Dedifferentiated amniotic fluid mesenchymal stem cell (primary cell): ENCODE measurements around the gene MROH2A.
A peak's percentile ranks its signal among the peaks of the same experiment; 100 is the strongest.

Source experiments
- DNase-seq: peaks from one replicate; pipeline ENCODE4 v3.0.0-alpha.2; 2016; ENCODE audit errors: extremely low spot score

Gene MROH2A

GRCh38 chr2:233819884-233820773 is 42.0 kb downstream of the MROH2A start:
- no peak for DNase-seq

DNA sequence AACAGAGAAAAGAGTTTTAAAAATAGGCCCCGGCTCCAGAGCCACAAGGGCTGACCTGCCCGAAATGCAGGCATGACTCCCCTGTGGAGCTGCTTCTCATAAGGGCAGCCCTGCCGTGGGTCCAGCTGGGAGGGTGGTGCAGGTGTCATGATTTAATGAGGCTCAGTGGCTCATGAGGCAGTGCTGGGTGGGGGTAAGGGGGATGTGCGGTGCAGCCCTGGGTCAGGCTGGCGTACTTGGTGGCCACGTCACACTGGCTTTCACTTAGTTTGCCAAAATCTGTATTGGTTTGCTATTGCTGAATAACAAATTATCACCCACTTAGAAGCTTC is 42.6 kb downstream of the MROH2A start:
- DNase-seq = no peak

DNA sequence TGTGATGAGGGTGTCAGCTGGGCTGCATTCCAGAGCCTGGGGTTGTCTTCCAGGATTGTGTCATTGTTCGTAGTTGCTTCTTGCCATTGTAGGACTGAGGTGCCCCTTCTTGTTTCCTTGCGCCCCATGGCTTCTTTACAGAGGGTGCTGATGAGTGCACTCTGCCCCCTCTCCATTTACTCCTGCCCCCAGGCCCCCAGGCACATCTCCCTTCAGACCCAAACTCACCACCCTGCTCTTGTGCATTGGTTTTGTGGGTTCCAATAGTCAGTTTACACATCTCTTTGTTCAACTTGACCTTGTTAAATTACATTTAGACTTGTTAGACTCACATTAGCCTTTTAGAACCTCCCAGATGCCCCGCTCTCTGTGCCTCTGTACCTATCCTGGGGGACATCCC is 43.1 kb downstream of the MROH2A start:
- DNase-seq = no peak

DNA sequence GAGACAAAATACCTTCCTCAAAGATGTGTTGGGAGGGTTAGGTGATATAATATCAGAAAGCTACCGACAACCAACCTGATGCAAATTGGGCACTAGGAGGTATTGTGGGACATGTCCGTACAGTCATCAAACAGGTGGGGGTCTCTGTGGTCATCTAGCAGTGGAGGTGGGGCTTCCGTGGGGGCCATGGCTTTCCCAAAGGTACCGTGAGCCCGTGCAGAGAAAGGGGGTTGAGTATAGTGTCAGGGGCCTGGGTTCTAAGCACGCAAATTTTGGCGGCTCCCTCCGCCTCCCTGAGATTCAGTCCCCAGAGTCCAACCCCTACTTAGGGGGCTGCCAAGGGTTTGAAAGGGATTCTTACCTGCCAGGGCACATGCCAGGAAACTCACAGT is 43.6 kb downstream of the MROH2A start:
- DNase-seq = no peak

- DNase-seq = no peak
These were observed 44.1 kb downstream of the MROH2A start for GRCh38 chr2:233822101-233822771.

DNA sequence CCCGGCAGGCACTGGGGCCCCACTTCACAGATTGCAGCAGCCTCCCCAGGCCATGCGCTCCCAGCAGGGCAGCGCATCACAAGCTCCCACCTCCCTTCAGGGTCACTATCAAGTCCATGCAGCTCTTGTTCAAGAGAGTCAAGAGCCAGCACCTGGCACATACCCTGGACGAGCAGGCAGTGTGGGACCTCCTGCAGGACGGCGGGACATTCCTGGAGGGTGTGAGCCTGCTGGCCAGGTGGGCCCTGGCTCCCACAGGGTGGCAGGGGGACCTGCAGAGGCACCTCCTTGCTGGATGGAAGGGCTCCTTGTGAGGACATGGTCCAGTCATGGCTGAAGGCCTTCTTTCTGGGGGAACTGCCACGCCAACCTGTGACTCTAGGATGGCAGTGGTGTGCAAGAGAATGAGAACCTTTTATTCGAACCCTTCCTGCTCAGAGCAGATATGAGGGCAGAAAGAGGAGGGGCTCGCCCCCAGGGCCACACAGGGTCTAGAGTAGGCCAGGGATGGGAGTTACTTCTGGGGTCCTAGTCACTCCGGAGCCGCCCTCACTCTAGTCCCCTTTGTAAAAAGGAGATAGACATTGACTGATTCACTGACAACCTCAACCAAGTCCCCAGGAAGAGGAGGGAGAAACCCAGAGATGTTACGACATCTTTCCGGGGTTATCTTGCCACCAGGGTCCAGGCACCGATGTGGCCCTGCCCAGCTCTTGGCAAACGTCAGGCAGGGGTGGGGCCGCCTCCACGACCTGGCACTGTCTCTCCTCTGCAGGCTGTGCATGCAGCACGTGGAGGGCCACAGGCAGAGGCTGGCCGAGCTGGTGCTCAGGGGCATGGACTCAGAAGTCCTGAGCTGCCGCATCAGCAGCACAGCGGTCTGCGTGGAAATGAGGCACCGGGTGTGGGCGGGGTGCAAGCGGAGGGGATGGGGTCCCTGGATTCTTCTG is 44.9 kb downstream of the MROH2A start:
- DNase-seq = no peak

GRCh38 chr2:233823731-233824121 is 45.6 kb downstream of the MROH2A start:
- no peak for DNase-seq

- DNase-seq = no peak
These were observed 46.2 kb downstream of the MROH2A start for GRCh38 chr2:233824373-233824772.

DNA sequence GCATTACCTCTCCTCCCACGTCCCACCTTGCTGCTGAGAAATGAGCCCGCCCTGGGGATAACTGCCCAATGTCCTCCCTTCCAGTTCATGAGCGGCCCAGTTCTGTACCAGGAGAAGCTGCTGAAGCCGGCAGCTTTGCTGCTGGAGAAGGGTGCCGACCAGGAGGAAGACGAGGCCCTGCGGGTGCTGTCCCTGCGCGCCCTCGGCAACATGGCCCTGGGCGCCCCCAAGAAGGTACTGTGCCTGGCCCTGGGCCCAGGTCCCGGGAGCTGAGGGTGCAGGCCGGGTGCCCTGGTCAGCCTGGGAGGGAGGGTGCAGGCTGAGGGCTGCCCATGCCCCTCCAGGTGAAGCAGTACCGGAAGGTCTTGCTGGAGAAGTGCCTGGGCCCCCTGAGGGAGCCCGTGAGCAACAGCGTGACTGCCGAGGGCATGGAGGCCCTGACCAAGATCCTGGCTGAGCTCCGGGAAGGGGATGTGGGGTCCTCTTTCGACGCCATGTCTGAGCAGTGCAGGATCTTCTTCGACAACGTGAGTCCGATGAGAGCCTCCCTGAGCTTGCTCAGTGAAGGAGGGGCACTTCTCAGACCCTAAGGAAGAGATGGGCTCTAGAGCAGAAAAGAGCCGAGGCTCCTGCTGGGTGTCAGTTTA is 50.5 kb downstream of the MROH2A start:
- no peak for DNase-seq

GRCh38 chr2:233829193-233830110 is 51.3 kb downstream of the MROH2A start:
- no peak for DNase-seq

DNA sequence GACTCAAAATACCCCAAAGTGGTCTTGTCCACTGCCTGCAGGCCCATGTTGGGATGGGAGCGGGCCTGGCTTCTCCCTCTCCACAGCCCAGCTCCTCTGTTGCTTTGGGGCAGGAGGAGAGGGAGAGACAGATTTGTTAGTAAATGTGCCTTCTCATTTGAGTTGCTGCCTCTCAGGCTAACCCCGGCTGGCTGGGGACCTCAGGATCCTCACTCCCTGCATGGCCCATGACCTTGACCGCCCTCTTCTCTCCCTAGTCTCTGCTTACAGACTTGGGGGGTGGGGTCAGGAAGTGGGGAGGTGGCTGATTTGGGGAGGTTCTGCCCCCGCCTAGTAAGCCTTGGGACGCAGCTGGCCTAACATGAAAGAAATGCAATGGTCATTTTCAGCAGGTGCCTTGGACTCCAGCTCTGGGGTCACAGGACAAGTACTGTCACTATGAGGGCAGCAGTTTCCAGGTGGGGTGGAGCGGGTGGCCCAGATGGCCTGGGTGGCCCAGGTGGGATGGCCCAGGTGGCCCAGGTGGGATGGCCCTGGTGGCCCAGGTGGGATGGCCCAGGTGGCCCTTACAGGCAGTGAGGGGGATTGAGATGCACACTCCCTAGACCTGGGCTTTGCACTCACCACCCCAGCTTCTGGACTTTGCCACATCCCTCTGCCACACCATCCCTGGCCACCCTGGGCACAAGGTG is 52.1 kb downstream of the MROH2A start:
- no peak for DNase-seq

DNA sequence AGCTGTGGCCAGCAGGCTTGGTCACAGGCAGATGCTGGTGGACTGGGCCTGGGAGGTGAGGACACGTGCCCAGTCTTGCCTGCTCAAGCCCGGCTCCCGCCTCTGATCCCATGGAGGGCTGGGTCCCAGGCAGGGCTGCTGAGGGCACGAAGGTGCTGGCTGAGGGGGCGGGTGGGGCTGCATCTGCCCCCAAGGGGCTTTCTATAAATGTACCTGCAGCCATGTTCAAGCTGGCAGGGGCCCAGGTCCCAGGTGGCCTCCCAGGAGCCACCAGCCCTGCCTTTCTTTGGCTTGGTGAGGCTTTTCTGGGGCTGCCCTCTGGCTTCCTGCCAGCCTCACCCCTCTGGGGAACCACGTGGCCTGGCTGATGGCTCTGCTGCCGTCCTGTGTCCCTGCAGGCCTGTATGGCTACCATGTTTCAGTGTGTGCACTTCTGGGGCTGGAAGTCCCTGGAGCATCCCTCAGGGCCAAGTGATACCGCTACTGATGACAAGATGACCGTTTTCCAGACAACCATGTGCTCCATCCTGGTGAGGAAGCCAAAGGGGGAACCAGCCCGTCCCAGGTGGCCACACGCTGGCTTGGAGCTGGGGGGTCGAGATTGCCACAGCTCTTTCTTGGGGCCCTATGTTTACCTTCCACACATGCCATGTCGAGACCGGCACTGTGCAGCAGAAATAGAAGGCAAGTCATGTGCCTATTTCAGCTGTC is 53.0 kb downstream of the MROH2A start:
- no peak for DNase-seq

- no peak for DNase-seq
These were observed 53.7 kb downstream of the MROH2A start for GRCh38 chr2:233831861-233832260.

DNA sequence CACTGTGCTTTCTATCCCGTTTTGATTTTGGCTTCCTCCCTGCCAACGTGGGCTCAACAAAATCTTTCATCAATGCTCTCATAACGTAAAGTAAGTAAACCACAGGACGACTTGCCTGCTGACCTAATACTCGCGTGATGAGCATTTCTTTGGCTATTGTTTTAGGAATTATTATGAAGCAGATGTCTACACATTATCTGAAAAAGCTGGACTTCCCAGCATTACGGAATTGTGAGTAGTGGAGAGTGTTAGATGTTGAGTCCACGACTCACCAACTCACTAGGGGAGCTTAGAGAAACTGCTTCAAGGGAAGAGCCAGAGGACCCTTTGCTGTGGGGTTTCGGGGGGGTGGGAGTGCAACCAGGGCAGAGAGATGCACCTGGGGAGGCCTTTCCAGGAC is 54.3 kb downstream of the MROH2A start:
- DNase-seq = no peak

DNA sequence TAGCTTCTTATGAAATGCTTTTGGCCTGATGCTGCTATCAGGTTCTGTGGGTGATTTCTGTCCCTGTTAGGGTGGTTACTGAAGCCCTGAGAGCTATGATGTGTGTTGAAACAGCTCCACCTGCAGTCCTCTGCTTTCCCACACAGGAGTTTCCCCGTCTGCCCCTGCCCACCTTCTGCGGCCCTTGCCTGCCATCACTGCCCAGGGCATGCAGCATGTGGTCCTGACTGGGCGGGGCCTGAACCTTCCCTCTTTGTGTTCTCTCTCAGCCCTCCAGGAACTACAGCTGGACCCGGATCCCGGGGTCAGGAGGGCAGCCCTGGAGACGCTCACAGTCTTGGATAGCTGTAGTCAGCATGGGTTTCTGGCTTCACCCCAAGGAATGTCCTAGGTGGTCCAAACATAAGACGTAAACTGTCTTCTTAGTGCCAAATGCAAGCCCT is 54.8 kb downstream of the MROH2A start:
- DNase-seq = peak; percentile 71

GRCh38 chr2:233833345-233833744 is 55.2 kb downstream of the MROH2A start:
- DNase-seq = no peak

DNA sequence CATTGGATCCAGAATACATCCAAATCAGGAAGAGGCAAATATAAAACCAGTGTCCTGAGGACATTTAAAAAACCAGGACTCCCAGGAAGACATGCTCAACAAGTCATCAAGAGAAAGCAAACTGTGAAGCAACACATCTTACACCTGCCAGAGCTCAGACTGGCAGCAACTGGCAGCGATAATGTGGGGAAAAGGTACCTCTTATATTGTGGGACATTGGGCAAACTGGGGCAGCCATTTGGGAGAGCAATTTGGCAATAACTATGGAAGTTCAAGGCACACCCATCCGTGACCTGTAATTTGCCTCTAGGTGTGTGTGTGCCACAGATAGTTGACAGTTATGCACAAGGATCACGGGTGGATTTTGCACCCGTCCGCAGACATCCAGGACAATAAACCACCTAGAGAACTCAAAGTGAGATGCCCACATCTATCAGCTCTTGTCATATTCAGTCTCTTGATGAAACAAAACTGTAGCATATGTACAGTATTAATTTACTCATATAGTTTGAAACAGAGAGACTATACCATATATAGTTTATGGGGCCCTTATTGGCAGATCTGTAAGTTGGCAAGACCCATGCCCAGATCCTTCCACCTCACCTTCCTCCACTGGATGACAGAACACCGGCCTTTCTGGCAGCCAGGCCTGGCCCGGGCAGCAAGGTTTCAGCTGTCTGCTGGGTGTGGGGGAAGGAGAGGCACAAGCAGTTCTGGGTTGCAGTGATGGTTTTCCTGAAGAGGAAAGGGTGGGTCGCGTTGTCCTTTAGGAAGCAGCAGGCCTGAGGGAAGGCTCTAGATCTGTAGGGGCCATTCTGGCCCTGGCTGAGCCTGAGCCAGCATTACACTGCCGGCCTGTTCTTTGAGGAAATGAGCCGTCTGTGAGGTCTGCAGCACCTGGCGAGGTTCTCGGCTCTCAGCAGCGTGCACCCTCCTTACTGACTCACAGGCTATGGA is 57.4 kb downstream of the MROH2A start:
- DNase-seq = no peak

GRCh38 chr2:233836359-233836758 is 58.2 kb downstream of the MROH2A start:
- no peak for DNase-seq
